Activated effector memory CD4-positive, alpha-beta T cell treated with anti-CD3 and anti-CD28 coated beads, Interleukin-2, amount 50 U/mL, for 16 hours (primary cell): Measurements from ENCODE around the gene EIPR1.
"Not testable (repeated sequence)": the region's sequence is repeated elsewhere in the genome, so short reads cannot be mapped to it uniquely, and the experiment has no call there.

Experiments used
- DNase-seq: peaks from one replicate; pipeline ENCODE4 v3.0.0-alpha.2; 2020

EIPR1 gene

DNA sequence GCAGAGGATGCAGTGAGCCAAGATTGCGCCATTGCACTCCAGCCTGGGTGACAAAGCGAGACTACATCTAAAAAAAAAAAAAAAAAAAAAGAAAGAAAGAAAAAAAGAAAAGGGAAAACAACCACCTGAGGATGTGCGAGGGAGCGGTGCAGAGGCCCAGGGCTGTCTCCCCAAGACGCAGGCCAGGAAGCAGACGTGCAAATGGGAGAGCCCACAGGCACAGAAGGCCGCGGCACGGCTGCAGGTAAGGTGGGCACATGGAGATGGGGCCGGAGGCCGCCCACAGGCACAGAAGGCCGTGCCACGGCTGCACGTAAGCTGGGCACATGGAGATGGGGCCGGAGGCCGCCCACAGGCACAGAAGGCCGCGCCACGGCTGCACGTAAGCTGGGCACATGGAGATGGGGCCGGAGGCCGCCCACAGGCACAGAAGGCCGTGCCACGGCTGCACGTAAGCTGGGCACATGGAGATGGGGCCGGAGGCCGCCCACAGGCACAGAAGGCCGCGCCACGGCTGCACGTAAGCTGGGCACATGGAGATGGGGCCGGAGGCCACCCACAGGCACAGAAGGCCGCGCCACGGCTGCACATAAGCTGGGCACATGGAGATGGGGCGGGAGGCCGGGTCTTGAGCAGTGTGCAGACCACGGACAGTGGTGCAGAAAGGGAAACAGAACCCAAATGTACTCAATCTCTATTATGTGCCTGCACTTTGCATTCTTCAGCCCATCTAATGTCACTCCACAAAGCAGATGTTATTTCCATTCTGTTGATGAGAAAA is 93.6 kb downstream of the EIPR1 start:
- DNase-seq, result not testable (repeated sequence)

- DNase-seq, result no peak
Measured at GRCh38 chr2:3283206-3283605, 94.4 kb downstream of the EIPR1 start.

DNA sequence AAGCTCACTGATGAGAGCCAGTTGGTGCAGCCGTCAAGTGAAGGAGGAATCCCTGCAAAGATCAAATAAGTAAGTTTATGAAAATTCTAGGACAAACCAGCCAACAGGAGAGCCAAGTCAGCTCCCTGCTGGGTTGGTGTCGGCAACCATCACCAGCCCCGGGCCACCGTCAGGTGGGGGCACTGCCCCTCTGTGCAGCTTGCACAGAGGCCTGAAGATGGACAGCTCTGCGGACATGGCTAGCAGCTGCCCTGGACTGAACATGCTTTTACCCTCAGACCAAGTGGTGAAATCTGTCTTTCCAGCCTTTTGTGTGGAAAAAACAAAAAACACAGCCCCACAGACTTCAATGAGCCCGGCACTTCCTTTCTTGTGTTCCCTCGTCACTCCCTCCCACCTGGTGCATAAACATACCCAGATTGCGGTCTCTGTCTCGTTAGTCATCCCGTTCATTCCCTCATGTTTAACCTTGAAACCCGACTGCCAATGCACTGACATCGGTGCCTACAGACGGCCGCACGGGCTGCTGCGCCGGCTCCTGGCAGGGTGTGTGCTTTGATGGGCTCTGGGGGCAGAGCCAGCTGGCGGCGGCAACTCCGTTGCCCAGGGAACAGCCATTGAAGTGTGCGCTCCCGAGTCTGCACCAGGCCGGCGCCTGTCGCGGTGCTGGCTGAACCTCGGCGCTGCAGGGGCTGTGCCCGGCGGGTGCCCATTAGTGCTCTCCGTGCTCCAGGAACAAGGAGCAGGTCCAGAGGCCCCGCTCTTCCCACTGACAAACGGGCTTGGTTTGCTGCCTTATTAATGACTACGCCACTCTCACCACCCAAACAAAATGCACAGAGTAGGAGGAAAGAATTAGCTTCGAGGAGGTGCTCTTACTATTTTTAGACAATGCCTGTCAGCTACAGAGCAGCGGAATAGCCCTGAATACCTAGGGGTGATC is 95.3 kb downstream of the EIPR1 start:
- DNase-seq, result no peak

GRCh38 chr2:3280683-3281520 is 96.7 kb downstream of the EIPR1 start:
- no peak for DNase-seq

DNA sequence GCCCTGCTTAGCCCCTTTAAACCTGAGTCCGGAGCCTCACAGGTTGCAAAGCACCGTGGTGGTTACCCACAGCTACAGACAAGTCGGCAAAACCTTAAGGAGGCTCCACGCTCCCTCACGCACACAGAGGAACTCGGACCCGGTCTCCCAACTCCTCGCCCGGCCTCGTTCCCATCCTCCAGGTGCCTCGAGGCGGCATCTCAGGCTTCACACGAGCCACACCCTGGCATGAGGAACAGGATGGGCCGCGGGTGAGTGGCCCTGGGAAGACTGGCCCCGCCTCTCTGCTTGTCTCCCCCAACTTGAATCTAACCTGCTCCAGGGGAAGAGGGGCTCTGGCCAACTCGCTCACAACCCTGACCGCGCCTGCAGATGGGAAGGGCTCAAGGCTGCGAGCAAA is 97.4 kb downstream of the EIPR1 start:
- DNase-seq, result no peak

GRCh38 chr2:3279236-3279960 is 98.2 kb downstream of the EIPR1 start:
- no peak for DNase-seq

- no peak for DNase-seq
Measured at GRCh38 chr2:3278521-3279218, 98.9 kb downstream of the EIPR1 start.

- no peak for DNase-seq
Measured at GRCh38 chr2:3277748-3278520, 99.7 kb downstream of the EIPR1 start.

GRCh38 chr2:3277050-3277747 is 100.4 kb downstream of the EIPR1 start:
- DNase-seq, result no peak

GRCh38 chr2:3272761-3273160 is 104.9 kb downstream of the EIPR1 start:
- DNase-seq, result no peak

- DNase-seq, result no peak
Measured at GRCh38 chr2:3270095-3270478, 107.5 kb downstream of the EIPR1 start.

DNA sequence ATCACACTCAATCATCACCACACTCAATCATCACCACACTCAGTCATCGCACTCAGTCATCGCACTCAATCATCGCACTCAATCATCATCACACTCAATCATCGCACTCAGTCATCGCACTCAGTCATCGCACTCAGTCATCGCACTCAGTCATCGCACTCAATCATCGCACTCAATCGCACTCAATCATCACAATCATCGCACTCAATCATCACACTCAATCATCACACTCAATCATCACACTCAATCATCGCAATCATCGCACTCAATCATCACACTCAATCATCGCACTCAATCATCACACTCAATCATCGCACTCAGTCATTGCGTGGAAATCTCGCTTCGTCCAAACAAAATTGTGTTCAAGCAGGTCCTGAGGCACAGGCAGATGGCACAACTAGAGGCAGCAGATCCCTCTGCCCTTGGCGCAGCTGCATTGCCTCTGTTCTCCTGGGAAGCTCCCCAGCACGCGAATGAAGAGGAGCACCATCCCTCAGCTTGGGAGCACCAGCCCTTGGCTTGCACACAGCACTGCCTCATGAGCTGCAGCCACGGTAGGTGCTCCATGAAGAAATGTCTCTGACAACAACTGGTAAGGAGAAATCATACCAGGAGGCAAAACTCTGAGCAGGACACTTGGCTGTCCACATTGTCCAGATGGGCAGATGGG is 108.1 kb downstream of the EIPR1 start:
- no peak for DNase-seq

GRCh38 chr2:3268705-3269029 is 109.0 kb downstream of the EIPR1 start:
- no peak for DNase-seq

- DNase-seq, result no peak
Measured at GRCh38 chr2:3267869-3268704, 109.5 kb downstream of the EIPR1 start.

- DNase-seq, result no peak
Measured at GRCh38 chr2:3266925-3267867, 110.4 kb downstream of the EIPR1 start.

GRCh38 chr2:3265981-3266924 is 111.4 kb downstream of the EIPR1 start:
- no peak for DNase-seq

DNA sequence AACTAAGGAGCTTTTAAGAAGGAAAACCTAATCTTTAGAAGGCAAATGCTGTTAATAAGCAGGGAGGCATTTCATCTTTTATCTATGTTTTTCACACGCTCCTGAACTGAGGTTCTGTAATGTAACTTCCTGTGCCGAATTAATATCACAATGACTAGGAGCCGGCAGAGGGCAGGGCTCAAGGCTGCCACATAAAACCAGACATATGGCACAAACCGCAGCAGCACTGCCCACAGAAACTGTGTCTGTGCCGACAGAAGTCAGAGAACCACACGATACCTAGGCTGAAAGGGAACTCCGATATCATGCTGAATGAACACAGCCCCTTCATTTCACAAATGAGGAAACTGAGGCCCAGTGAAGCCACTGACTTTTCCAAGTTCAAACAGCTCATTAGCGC is 112.1 kb downstream of the EIPR1 start:
- no peak for DNase-seq
